GM12878 (cell line): ENCODE results near the gene TMEM253.

Experiments used
- CREB1 ChIP-seq: IDR thresholded peaks from 2 replicates; pipeline ENCODE4 v1.6.1; 2012; ENCODE audit warnings: low read depth, mild to moderate bottlenecking, inconsistent platforms
- EZH2 ChIP-seq: IDR thresholded peaks from 2 replicates; pipeline ENCODE4 v1.6.1; 2012; ENCODE audit warnings: low read depth, mild to moderate bottlenecking, control low read depth, inconsistent platforms, low read length, borderline replicate concordance; ENCODE audit not compliant: control insufficient read depth
- MXI1 ChIP-seq: fragments of 150-350 bp; IDR thresholded peaks from 2 replicates; pipeline ENCODE4 v1.6.1; 2011; ENCODE audit warnings: low read depth, mild to moderate bottlenecking, inconsistent platforms, low read length, improper control_type of control experiment
- SMC3 ChIP-seq: IDR thresholded peaks from 2 replicates; pipeline ENCODE4 v1.6.1; 2011; ENCODE audit warnings: low read length, improper control_type of control experiment, borderline replicate concordance
- TF ChIP-seq, protein P1 (sequence below): fragments of 450-650 bp; IDR thresholded peaks from 2 replicates; pipeline ENCODE4 v1.6.1; 2016; ENCODE audit warnings: mild to moderate bottlenecking
- TF ChIP-seq, protein P2 (sequence below), 3 experiments: IDR thresholded peaks in 2 of 3; conservative IDR thresholded peaks in 1 of 3; 2 replicates each; pipeline ENCODE4 v1.5.1; 2011; ENCODE audit warnings: low read depth in 3 of 3, low read length in 3 of 3, mild to moderate bottlenecking in 3 of 3, control low read depth in 2 of 3, moderate library complexity in 2 of 3, inconsistent platforms in 1 of 3, mixed read lengths in 1 of 3; ENCODE audit not compliant: control insufficient read depth in 2 of 3, insufficient read depth in 1 of 3; ENCODE audit errors: extremely low read depth in 1 of 3

DNA sequence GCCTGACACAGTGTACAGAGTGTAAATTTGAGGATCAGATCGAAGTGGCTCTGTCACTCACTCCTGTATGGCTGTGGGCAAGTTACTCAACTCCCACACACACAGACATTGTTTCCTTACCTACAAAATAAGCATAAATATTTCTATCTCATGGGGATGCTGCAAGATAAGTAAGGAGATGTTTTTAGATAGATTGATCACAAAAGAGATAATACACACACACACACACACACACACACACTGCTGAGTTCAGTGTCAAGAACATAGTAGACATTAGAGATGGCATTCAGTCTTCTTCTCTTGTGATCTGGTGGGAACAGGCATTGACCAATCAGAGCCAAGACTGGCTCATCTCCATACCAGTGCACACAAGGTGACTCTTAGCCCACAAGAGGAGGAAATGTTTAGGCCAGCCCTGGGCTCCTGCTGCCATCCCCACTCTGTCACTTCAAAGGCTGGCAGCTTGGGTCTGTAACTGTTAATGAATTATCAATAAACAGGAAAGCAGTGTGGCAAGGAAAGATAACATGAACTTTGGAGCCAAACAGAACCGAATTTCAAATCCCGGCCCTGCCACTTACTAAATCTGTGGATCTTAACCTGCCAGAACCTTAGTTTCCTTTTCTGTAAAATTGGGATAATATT, 46.6 kb upstream of the TMEM253 start:
- TF ChIP-seq SMC3, result no peak
- no peak for TF ChIP-seq CREB1
- TF ChIP-seq, protein P1, sequence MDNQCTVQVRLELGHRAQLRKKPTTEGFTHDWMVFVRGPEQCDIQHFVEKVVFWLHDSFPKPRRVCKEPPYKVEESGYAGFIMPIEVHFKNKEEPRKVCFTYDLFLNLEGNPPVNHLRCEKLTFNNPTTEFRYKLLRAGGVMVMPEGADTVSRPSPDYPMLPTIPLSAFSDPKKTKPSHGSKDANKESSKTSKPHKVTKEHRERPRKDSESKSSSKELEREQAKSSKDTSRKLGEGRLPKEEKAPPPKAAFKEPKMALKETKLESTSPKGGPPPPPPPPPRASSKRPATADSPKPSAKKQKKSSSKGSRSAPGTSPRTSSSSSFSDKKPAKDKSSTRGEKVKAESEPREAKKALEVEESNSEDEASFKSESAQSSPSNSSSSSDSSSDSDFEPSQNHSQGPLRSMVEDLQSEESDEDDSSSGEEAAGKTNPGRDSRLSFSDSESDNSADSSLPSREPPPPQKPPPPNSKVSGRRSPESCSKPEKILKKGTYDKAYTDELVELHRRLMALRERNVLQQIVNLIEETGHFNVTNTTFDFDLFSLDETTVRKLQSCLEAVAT, result no peak
- TF ChIP-seq, protein P2, sequence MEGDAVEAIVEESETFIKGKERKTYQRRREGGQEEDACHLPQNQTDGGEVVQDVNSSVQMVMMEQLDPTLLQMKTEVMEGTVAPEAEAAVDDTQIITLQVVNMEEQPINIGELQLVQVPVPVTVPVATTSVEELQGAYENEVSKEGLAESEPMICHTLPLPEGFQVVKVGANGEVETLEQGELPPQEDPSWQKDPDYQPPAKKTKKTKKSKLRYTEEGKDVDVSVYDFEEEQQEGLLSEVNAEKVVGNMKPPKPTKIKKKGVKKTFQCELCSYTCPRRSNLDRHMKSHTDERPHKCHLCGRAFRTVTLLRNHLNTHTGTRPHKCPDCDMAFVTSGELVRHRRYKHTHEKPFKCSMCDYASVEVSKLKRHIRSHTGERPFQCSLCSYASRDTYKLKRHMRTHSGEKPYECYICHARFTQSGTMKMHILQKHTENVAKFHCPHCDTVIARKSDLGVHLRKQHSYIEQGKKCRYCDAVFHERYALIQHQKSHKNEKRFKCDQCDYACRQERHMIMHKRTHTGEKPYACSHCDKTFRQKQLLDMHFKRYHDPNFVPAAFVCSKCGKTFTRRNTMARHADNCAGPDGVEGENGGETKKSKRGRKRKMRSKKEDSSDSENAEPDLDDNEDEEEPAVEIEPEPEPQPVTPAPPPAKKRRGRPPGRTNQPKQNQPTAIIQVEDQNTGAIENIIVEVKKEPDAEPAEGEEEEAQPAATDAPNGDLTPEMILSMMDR (IDR thresholded peaks at IDR 0.05 in 2 of 3, conservative IDR thresholded peaks at IDR 0.05 in 1 of 3; ENCODE audit: control insufficient read depth in 2 of 3, extremely low read depth in 1 of 3, insufficient read depth in 1 of 3, low read depth in 3 of 3, low read length in 3 of 3), result no peak
- TF ChIP-seq MXI1, result no peak
- TF ChIP-seq EZH2, result no peak
